ENCODE measurements around the gene RPL35. TPM values are rescaled to one million over a fixed set of nuclear protein-coding genes. Genes with fewer than 3 reads are reported as not detected.

The RPL35 gene
- total RNA-seq, 1 experiment from 2014 or later = 736 TPM

DNA sequence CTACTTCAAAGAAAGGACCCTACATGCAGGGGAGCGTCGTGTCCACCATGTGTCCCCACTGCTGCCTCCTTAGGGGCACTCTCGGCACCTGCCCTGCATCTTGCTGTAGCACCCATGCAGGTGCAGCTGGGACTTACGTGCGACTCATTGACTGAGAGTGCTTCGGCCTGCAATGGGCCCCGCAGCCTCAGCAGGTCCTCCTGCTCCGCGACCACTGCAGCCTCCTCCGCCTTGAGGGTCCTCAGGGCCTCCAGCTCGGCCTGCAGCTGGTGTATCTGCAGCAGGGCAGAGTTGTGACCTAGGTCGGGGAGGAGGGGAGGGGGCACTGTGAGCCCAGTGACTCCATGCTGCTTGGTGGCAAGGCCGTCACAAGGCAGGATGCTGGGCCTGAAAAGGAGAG is 27.2 kb upstream of the RPL35 start:
- Mint-ChIP-seq H3K4me3 (ENCODE audit: low read depth, unreplicated experiment) (no peak overlapping the region), H3K9me3 (ENCODE audit: low read depth, unreplicated experiment) (no peaks in the 10 kb centered on the region), H3K36me3 (ENCODE audit: insufficient read depth, unreplicated experiment) (peaks cover 15% of the 10 kb centered on the region), H3K4me1 (ENCODE audit: low read depth, unreplicated experiment) (no peaks in the 10 kb centered on the region), H3K27ac (ENCODE audit: unreplicated experiment) (no peak overlapping the region), H3K27me3 (ENCODE audit: unreplicated experiment) (no peaks in the 10 kb centered on the region)
- BruUV-seq (replicated peaks) = no TSS peak
- DNase-seq = no peak
- CTCF ChIA-PET = no interaction called here
- intact Hi-C loops (cut with micrococcal nuclease; ENCODE audit: unreplicated experiment) = no loop called here
- TF ChIP-seq CTCF (IDR thresholded peaks at IDR 0.05; ENCODE audit: unreplicated experiment) = no peak

GRCh38 chr9:124887832-124888231 is 26.1 kb upstream of the RPL35 start:
- CTCF ChIA-PET = no interaction called here
- Mint-ChIP-seq H3K4me1 (ENCODE audit: low read depth, unreplicated experiment) (no peaks in the 10 kb centered on the region), H3K27ac (ENCODE audit: unreplicated experiment) (no peak overlapping the region), H3K9me3 (ENCODE audit: low read depth, unreplicated experiment) (no peaks in the 10 kb centered on the region), H3K4me3 (ENCODE audit: low read depth, unreplicated experiment) (no peak overlapping the region), H3K27me3 (ENCODE audit: unreplicated experiment) (no peaks in the 10 kb centered on the region), H3K36me3 (ENCODE audit: insufficient read depth, unreplicated experiment) (peaks cover 16% of the 10 kb centered on the region)
- no peak for DNase-seq
- no peak for TF ChIP-seq CTCF (IDR thresholded peaks at IDR 0.05; ENCODE audit: unreplicated experiment)
- intact Hi-C loops (cut with micrococcal nuclease; ENCODE audit: unreplicated experiment) = no loop called here
- BruUV-seq (replicated peaks) = no TSS peak

GRCh38 chr9:124886866-124887492 is 25.2 kb upstream of the RPL35 start:
- intact Hi-C loops (cut with micrococcal nuclease; ENCODE audit: unreplicated experiment) = no loop called here
- CTCF ChIA-PET = no interaction called here
- no peaks in the 10 kb centered on the region for H3K27me3 Mint-ChIP-seq (ENCODE audit: unreplicated experiment)

DNA sequence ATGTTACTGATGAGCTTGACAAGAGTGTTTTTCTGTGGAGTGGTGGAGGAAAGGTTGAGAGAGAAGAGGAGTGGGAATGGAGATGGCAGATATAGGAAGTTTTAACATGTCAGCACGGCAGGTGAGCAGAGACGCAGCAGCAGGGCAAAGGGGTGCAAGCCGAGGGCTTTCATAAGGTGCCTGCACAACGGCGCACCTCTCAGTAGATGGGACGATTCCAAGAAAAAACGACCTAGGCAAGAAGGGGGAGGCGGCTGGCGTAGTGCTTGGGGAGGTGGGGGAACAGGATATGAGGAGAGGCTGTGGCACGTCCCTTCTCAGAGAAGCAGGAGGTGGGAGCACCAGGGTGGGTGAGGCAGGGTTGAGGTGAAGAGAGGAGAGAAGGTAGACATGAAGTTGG is 24.7 kb upstream of the RPL35 start:
- no TSS peak for BruUV-seq (replicated peaks)
- no peak for TF ChIP-seq CTCF (IDR thresholded peaks at IDR 0.05; ENCODE audit: unreplicated experiment)
- intact Hi-C loops (cut with micrococcal nuclease; ENCODE audit: unreplicated experiment) = no loop called here
- DNase-seq = no peak
- Mint-ChIP-seq H3K9me3 (ENCODE audit: low read depth, unreplicated experiment) (no peaks in the 10 kb centered on the region), H3K27me3 (ENCODE audit: unreplicated experiment) (no peaks in the 10 kb centered on the region), H3K36me3 (ENCODE audit: insufficient read depth, unreplicated experiment) (peaks cover 16% of the 10 kb centered on the region), H3K27ac (ENCODE audit: unreplicated experiment) (no peak overlapping the region), H3K4me3 (ENCODE audit: low read depth, unreplicated experiment) (no peak overlapping the region), H3K4me1 (ENCODE audit: low read depth, unreplicated experiment) (no peaks in the 10 kb centered on the region)
- CTCF ChIA-PET = no interaction called here

More at GRCh38 chr9:124886866-124887492, 25.2 kb upstream of the RPL35 start:
- no peak for TF ChIP-seq CTCF (IDR thresholded peaks at IDR 0.05; ENCODE audit: unreplicated experiment)
- H3K27ac Mint-ChIP-seq (ENCODE audit: unreplicated experiment) = no peak overlapping the region
- no peak for DNase-seq
- no peak overlapping the region for H3K4me3 Mint-ChIP-seq (ENCODE audit: low read depth, unreplicated experiment)
- H3K36me3 Mint-ChIP-seq (ENCODE audit: insufficient read depth, unreplicated experiment) = peaks cover 16% of the 10 kb centered on the region
- H3K4me1 Mint-ChIP-seq (ENCODE audit: low read depth, unreplicated experiment) = no peaks in the 10 kb centered on the region
- no peaks in the 10 kb centered on the region for H3K9me3 Mint-ChIP-seq (ENCODE audit: low read depth, unreplicated experiment)
- no TSS peak for BruUV-seq (replicated peaks)

All from Calu3 (cell line).